ENCODE data around the gene SERINC5. TPM values are rescaled to one million over a fixed set of nuclear protein-coding genes. Genes with fewer than 3 reads are reported as not detected.

SERINC5 gene
- total RNA-seq, 1 experiment from 2014 or later = 5.7 TPM

DNA sequence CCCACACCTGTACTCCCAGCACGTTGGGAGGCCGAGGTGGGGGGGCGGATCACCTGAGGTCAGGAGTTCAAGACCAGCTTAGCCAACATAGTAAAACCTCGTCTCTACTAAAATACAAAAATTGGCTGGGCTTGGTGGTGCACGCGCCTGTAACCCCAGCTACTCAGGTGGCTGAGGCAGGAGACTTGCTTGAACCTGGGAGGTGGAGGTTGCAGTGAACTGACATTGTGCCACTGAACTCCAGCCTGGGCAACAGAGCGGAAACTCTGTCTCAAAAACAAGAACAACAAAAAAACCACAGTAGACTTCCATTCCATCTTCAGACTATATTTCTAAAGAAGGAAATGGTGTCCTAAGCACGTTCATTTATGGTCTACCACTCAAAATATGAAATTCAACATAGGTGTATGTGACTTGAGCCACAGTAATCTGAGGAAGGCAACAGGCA is 14.2 kb upstream of the SERINC5 start:
- CTCF ChIA-PET = no interaction called here
- ATAC-seq (no peak), DNase-seq (no peak)
- Histone ChIP-seq H3K4me3 (ENCODE audit: low read length) (no peak overlapping the region), H3K4me2 (ENCODE audit: low read length) (no peak overlapping the region), H3K9me2 (replicated peaks; ENCODE audit: low read length) (no peaks in the 10 kb centered on the region), H3K36me3 (ENCODE audit: low read depth, low read length) (no peaks in the 10 kb centered on the region), H2AFZ (ENCODE audit: low read length) (no peak overlapping the region), H4K20me1 (ENCODE audit: low read length) (no peaks in the 10 kb centered on the region), H3K27me3 (ENCODE audit: low read length) (no peaks in the 10 kb centered on the region), H3F3A (ENCODE audit: low read length, unreplicated experiment) (no peaks in the 10 kb centered on the region), H3K4me1 (ENCODE audit: insufficient read depth, low read length) (no peaks in the 10 kb centered on the region), H3K9me3 (ENCODE audit: low read length) (no peaks in the 10 kb centered on the region), H3K79me2 (ENCODE audit: low read length) (no peaks in the 10 kb centered on the region), H3K27ac (ENCODE audit: low read length) (no peak overlapping the region), H3K9ac (ENCODE audit: low read length) (no peak overlapping the region)
- TF ChIP-seq EZH2 (IDR thresholded peaks at IDR 0.05; ENCODE audit: low read length, unreplicated experiment) (no peak), EZH2phosphoT487 (IDR thresholded peaks at IDR 0.05; ENCODE audit: borderline replicate concordance, low read length) (no peak)
- TF ChIP-seq, protein P1, sequence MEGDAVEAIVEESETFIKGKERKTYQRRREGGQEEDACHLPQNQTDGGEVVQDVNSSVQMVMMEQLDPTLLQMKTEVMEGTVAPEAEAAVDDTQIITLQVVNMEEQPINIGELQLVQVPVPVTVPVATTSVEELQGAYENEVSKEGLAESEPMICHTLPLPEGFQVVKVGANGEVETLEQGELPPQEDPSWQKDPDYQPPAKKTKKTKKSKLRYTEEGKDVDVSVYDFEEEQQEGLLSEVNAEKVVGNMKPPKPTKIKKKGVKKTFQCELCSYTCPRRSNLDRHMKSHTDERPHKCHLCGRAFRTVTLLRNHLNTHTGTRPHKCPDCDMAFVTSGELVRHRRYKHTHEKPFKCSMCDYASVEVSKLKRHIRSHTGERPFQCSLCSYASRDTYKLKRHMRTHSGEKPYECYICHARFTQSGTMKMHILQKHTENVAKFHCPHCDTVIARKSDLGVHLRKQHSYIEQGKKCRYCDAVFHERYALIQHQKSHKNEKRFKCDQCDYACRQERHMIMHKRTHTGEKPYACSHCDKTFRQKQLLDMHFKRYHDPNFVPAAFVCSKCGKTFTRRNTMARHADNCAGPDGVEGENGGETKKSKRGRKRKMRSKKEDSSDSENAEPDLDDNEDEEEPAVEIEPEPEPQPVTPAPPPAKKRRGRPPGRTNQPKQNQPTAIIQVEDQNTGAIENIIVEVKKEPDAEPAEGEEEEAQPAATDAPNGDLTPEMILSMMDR (conservative IDR thresholded peaks at IDR 0.05; ENCODE audit: low read depth, low read length) = no peak
- POLR2A ChIA-PET (ENCODE audit: unreplicated experiment) = interaction anchor here (0.5 kb wide), 1 partner anchor 14 kb away, joined by 4 read pairs; no protein-coding TSS in a partner anchor
- BruUV-seq (replicated peaks) = no TSS peak
- intact Hi-C loops (cut with micrococcal nuclease) = no loop called here

DNA sequence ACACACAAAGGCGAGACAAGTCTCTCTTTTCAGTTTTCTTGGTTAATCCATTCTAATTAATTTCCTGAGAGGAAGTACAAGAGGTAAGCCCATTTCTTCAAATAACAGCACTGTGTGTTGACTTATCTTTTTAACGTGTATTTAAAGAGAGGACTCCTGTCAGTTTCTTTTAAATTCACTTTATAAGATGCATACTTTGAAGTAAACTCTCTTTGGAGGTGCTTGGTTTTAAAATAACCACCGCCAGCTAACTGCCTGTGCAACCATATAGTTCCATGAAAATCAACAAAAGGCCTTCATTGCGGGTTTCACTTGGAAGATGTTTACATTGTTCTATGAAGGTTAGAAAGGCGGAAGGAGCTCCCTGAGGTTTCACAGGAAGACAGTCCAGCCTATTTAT is 13.1 kb upstream of the SERINC5 start:
- DNase-seq (no peak), ATAC-seq (no peak)
- H3K4me1 ChIP-seq (ENCODE audit: insufficient read depth, low read length) = no peaks in the 10 kb centered on the region
- no peak overlapping the region for H3K27ac ChIP-seq (ENCODE audit: low read length)
- BruUV-seq (replicated peaks) = no TSS peak
- no peaks in the 10 kb centered on the region for H4K20me1 ChIP-seq (ENCODE audit: low read length)
- no peaks in the 10 kb centered on the region for H3K9me3 ChIP-seq (ENCODE audit: low read length)
- POLR2A ChIA-PET (ENCODE audit: unreplicated experiment) = no interaction called here
- H3K4me3 ChIP-seq (ENCODE audit: low read length) = no peak overlapping the region
- no peaks in the 10 kb centered on the region for H3K9me2 ChIP-seq (replicated peaks; ENCODE audit: low read length)
- no peak overlapping the region for H3K4me2 ChIP-seq (ENCODE audit: low read length)
- intact Hi-C loops (cut with micrococcal nuclease) = no loop called here
- TF ChIP-seq, protein P1 (conservative IDR thresholded peaks at IDR 0.05; ENCODE audit: low read depth, low read length) = no peak
- TF ChIP-seq EZH2 (IDR thresholded peaks at IDR 0.05; ENCODE audit: low read length, unreplicated experiment) (no peak), EZH2phosphoT487 (IDR thresholded peaks at IDR 0.05; ENCODE audit: borderline replicate concordance, low read length) (no peak)
- no peak overlapping the region for H2AFZ ChIP-seq (ENCODE audit: low read length)
- no peak overlapping the region for H3K9ac ChIP-seq (ENCODE audit: low read length)
- CTCF ChIA-PET = no interaction called here
- no peaks in the 10 kb centered on the region for H3K27me3 ChIP-seq (ENCODE audit: low read length)
- H3F3A ChIP-seq (ENCODE audit: low read length, unreplicated experiment) = no peaks in the 10 kb centered on the region
- no peaks in the 10 kb centered on the region for H3K36me3 ChIP-seq (ENCODE audit: low read depth, low read length)
- no peaks in the 10 kb centered on the region for H3K79me2 ChIP-seq (ENCODE audit: low read length)

DNA sequence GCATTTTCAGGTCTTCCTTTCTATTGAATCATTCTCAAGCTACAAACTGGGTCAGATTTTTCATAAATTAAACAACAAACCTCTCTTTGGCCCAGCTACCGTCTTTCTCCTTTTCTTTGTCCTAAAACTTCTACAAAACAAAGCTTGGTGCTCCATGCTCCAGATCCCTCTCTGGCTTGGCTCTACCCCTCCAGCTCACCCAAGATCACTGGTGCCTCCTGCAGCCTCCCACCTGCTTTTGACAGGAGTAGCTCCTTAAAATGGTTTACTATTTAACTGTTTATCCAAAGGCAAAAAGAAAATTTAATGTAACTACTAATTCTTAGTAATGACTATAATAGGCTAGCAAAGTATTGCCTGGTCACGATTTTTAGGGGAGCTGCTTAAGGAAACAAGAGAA is 10.7 kb upstream of the SERINC5 start:
- DNase-seq (no peak), ATAC-seq (no peak)
- POLR2A ChIA-PET (ENCODE audit: unreplicated experiment) = interaction anchor here (0.5 kb wide), 1 partner anchor 175 kb away, joined by 6 read pairs; no protein-coding TSS in a partner anchor

More for the DNA sequence above, 10.7 kb upstream of the SERINC5 start:
- H3K9me2 ChIP-seq (replicated peaks; ENCODE audit: low read length) = no peaks in the 10 kb centered on the region
- intact Hi-C loops (cut with micrococcal nuclease) = no loop called here
- no peaks in the 10 kb centered on the region for H3K79me2 ChIP-seq (ENCODE audit: low read length)
- no peak overlapping the region for H2AFZ ChIP-seq (ENCODE audit: low read length)
- no peaks in the 10 kb centered on the region for H3K36me3 ChIP-seq (ENCODE audit: low read depth, low read length)
- no peaks in the 10 kb centered on the region for H3K9me3 ChIP-seq (ENCODE audit: low read length)
- H3F3A ChIP-seq (ENCODE audit: low read length, unreplicated experiment) = no peaks in the 10 kb centered on the region
- no peak overlapping the region for H3K27ac ChIP-seq (ENCODE audit: low read length)
- no peak overlapping the region for H3K4me2 ChIP-seq (ENCODE audit: low read length)
- H3K9ac ChIP-seq (ENCODE audit: low read length) = no peak overlapping the region
- CTCF ChIA-PET = interaction anchor here (0.5 to 0.8 kb wide), 2 partner anchors 140 to 175 kb away, joined by 4 to 6 read pairs; no protein-coding TSS in a partner anchor
- no peak for TF ChIP-seq EZH2phosphoT487 (IDR thresholded peaks at IDR 0.05; ENCODE audit: borderline replicate concordance, low read length)
- TF ChIP-seq EZH2 (IDR thresholded peaks at IDR 0.05; ENCODE audit: low read length, unreplicated experiment) = no peak
- TF ChIP-seq, protein P1 (conservative IDR thresholded peaks at IDR 0.05; ENCODE audit: low read depth, low read length) = no peak
- no TSS peak for BruUV-seq (replicated peaks)
- no peak overlapping the region for H3K4me3 ChIP-seq (ENCODE audit: low read length)
- H3K4me1 ChIP-seq (ENCODE audit: insufficient read depth, low read length) = no peaks in the 10 kb centered on the region
- H3K27me3 ChIP-seq (ENCODE audit: low read length) = no peaks in the 10 kb centered on the region
- H4K20me1 ChIP-seq (ENCODE audit: low read length) = no peaks in the 10 kb centered on the region
